ENCODE measurements around the gene MASTL.

MASTL gene

DNA sequence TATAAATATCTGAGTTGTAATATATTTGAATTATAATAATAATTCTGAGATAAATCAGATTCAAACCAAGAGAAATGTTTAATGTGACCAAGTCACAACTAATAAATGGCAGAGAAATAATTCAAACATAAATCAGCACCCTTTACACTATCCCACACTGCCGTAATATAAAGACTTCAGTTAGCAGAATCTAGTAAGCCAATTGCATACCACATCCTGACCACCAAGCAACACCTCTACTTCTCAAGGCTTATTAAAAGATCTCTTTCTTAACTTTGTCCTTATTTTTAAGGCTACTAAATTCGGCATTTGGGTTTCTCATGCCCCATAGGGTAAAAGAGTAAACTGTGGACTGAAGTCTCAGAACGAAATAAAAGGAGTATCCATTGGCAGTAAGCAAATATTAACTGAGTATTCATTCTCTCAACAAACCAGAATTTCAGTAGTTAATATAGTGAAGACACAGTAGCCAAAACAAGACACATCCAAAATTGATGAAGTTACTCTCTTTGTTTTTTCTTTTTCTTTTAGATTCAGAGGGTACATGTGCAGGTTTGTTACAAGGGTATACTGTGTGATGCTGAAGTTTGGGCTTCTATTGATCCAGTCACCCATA, 70.6 kb downstream of the MASTL start:
- TF ChIP-seq, protein P1, sequence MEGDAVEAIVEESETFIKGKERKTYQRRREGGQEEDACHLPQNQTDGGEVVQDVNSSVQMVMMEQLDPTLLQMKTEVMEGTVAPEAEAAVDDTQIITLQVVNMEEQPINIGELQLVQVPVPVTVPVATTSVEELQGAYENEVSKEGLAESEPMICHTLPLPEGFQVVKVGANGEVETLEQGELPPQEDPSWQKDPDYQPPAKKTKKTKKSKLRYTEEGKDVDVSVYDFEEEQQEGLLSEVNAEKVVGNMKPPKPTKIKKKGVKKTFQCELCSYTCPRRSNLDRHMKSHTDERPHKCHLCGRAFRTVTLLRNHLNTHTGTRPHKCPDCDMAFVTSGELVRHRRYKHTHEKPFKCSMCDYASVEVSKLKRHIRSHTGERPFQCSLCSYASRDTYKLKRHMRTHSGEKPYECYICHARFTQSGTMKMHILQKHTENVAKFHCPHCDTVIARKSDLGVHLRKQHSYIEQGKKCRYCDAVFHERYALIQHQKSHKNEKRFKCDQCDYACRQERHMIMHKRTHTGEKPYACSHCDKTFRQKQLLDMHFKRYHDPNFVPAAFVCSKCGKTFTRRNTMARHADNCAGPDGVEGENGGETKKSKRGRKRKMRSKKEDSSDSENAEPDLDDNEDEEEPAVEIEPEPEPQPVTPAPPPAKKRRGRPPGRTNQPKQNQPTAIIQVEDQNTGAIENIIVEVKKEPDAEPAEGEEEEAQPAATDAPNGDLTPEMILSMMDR (IDR thresholded peaks at IDR 0.05; ENCODE audit: low read depth, low read length), result no peak
- TF ChIP-seq POLR2A (IDR thresholded peaks at IDR 0.05; ENCODE audit: extremely low read depth, insufficient read length) (no peak), MYC (IDR thresholded peaks at IDR 0.05; ENCODE audit: low read depth, low read length) (no peak)
- TF ChIP-seq, protein P2, sequence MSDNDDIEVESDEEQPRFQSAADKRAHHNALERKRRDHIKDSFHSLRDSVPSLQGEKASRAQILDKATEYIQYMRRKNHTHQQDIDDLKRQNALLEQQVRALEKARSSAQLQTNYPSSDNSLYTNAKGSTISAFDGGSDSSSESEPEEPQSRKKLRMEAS (IDR thresholded peaks at IDR 0.05; ENCODE audit: low read depth, low read length), result no peak
- H3K4me3 ChIP-seq (ENCODE audit: low read depth, low read length), result no peak overlapping the region
- DNase-seq (ENCODE audit: low read depth), result no peak

DNA sequence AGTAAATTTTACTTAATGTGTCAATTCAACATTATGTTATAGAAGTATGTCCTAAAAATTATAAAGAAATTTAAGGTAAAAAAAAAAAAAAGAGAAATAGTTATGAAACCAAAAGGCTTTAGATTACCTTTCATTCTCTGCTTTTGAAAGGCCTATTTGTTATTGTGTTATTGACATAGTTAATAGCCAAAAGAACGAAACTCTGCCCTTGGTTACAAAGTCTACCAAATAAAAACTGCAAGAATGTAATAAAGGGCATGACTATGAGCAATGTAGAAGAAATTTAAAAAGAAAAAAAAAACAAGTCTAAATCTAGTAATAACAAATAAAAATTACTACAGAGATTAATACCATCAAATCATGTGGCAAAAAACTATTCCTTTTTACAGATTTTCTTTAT, 74.9 kb downstream of the MASTL start:
- no peak for DNase-seq (ENCODE audit: low read depth)
- TF ChIP-seq, protein P2 (IDR thresholded peaks at IDR 0.05; ENCODE audit: low read depth, low read length), result no peak
- TF ChIP-seq MYC (IDR thresholded peaks at IDR 0.05; ENCODE audit: low read depth, low read length) (no peak), POLR2A (IDR thresholded peaks at IDR 0.05; ENCODE audit: extremely low read depth, insufficient read length) (no peak)
- TF ChIP-seq, protein P1 (IDR thresholded peaks at IDR 0.05; ENCODE audit: low read depth, low read length), result no peak

DNA sequence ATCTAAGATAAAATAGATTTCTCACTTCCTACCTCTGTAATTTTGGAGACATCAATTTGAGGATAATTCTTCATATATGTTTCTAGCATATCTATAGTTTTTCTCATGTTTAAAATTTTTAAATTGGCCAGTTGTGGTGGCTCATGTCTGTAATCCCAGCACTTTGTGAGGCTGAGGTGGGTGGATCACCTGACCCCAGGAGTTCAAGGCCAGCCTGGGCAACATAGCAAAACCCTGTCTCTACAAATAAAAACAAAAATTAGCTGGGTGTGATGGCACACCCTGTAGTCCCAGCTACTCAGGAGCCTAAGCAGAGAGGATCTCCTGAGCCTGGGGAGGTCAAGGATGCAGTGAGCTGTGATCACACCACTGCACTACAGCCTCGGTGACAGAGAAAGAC, 80.6 kb downstream of the MASTL start:
- no peak for DNase-seq (ENCODE audit: low read depth)
- no peak overlapping the region for H3K4me3 ChIP-seq (ENCODE audit: low read depth, low read length)
- TF ChIP-seq, protein P1 (IDR thresholded peaks at IDR 0.05; ENCODE audit: low read depth, low read length), result no peak
- TF ChIP-seq POLR2A (IDR thresholded peaks at IDR 0.05; ENCODE audit: extremely low read depth, insufficient read length) (no peak), MYC (IDR thresholded peaks at IDR 0.05; ENCODE audit: low read depth, low read length) (no peak)
- TF ChIP-seq, protein P2 (IDR thresholded peaks at IDR 0.05; ENCODE audit: low read depth, low read length), result no peak

More for the DNA sequence above, 74.9 kb downstream of the MASTL start:
- H3K4me3 ChIP-seq (ENCODE audit: low read depth, low read length), result no peak overlapping the region
